Measurements from ENCODE around the gene DUSP2.

DUSP2 gene

GRCh38 chr2:96184188-96184587 is 38.9 kb upstream of the DUSP2 start:
- no peak overlapping the region for H3K4me3 ChIP-seq (ENCODE audit: low read depth, low read length)
- DNase-seq (ENCODE audit: low read depth), result no peak
- no peak for TF ChIP-seq CTCF (IDR thresholded peaks at IDR 0.05; ENCODE audit: control insufficient read depth, extremely low read depth, insufficient read depth)

GRCh38 chr2:96181529-96181928 is 36.3 kb upstream of the DUSP2 start:
- no peak overlapping the region for H3K4me3 ChIP-seq (ENCODE audit: low read depth, low read length)
- DNase-seq (ENCODE audit: low read depth), result no peak
- no peak for TF ChIP-seq CTCF (IDR thresholded peaks at IDR 0.05; ENCODE audit: control insufficient read depth, extremely low read depth, insufficient read depth)

GRCh38 chr2:96180521-96180920 is 35.3 kb upstream of the DUSP2 start:
- no peak overlapping the region for H3K4me3 ChIP-seq (ENCODE audit: low read depth, low read length)
- TF ChIP-seq CTCF (IDR thresholded peaks at IDR 0.05; ENCODE audit: control insufficient read depth, extremely low read depth, insufficient read depth), result no peak
- no peak for DNase-seq (ENCODE audit: low read depth)

GRCh38 chr2:96180002-96180401 is 34.8 kb upstream of the DUSP2 start:
- no peak for DNase-seq (ENCODE audit: low read depth)
- TF ChIP-seq CTCF (IDR thresholded peaks at IDR 0.05; ENCODE audit: control insufficient read depth, extremely low read depth, insufficient read depth), result no peak
- H3K4me3 ChIP-seq (ENCODE audit: low read depth, low read length), result no peak overlapping the region

GRCh38 chr2:96176661-96177060 is 31.4 kb upstream of the DUSP2 start:
- no peak for TF ChIP-seq CTCF (IDR thresholded peaks at IDR 0.05; ENCODE audit: control insufficient read depth, extremely low read depth, insufficient read depth)
- no peak for DNase-seq (ENCODE audit: low read depth)
- no peak overlapping the region for H3K4me3 ChIP-seq (ENCODE audit: low read depth, low read length)

GRCh38 chr2:96175951-96176350 is 30.7 kb upstream of the DUSP2 start:
- no peak for DNase-seq (ENCODE audit: low read depth)

More at GRCh38 chr2:96175951-96176350, 30.7 kb upstream of the DUSP2 start:
- no peak for TF ChIP-seq CTCF (IDR thresholded peaks at IDR 0.05; ENCODE audit: control insufficient read depth, extremely low read depth, insufficient read depth)
- no peak overlapping the region for H3K4me3 ChIP-seq (ENCODE audit: low read depth, low read length)
